Mammary epithelial cell (primary cell): ENCODE results near the gene ACOT13.

Experiments
- CTCF ChIP-seq, 2 donors: IDR thresholded peaks in 1 of 2; conservative IDR thresholded peaks in 1 of 2; 2 replicates each; pipeline ENCODE4 v1.5.1; 2011 to 2012; ENCODE audit warnings: inconsistent platforms in 2 of 2, low read length in 2 of 2, mild to moderate bottlenecking in 2 of 2, control low read depth in 1 of 2, low read depth in 1 of 2; ENCODE audit not compliant: insufficient read depth in 1 of 2; ENCODE audit errors: extremely low read depth in 1 of 2
- EZH2 ChIP-seq: IDR thresholded peaks from 2 replicates; pipeline ENCODE4 v1.6.1; 2012; ENCODE audit warnings: low read length, inconsistent platforms, borderline replicate concordance

- TF ChIP-seq CTCF (conservative IDR thresholded peaks at IDR 0.05 in 1 of 2, IDR thresholded peaks at IDR 0.05 in 1 of 2; ENCODE audit: extremely low read depth in 1 of 2, insufficient read depth in 1 of 2, low read depth in 1 of 2, low read length in 2 of 2) (no peak), EZH2 (no peak)
Observed at GRCh38 chr6:24689964-24690363, 23.1 kb downstream of the ACOT13 start.
